KOPT-K1 (cell line): Measurements from ENCODE around the gene SPATA13.

Experiments used
- H3K27ac ChIP-seq: fragments of 200-600 bp; sonication (generic); 2 replicates; pipeline ENCODE4 v1.5.1; 2016; ENCODE audit warnings: antibody characterized with exemption, mild to moderate bottlenecking, low read depth, low read length; ENCODE audit not compliant: poor library complexity, severe bottlenecking
- H3K36me3 ChIP-seq: fragments of 200-600 bp; sonication (generic); 2 replicates; pipeline ENCODE4 v1.5.1; 2017; ENCODE audit warnings: antibody characterized with exemption, mild to moderate bottlenecking, low read length, moderate library complexity; ENCODE audit not compliant: insufficient read depth
- H3K9me3 ChIP-seq: fragments of 200-600 bp; sonication (generic); 2 replicates; pipeline ENCODE4 v1.5.1; 2017; ENCODE audit warnings: antibody characterized with exemption, low read length, mild to moderate bottlenecking; ENCODE audit not compliant: insufficient read depth, poor library complexity, severe bottlenecking

Gene SPATA13

DNA sequence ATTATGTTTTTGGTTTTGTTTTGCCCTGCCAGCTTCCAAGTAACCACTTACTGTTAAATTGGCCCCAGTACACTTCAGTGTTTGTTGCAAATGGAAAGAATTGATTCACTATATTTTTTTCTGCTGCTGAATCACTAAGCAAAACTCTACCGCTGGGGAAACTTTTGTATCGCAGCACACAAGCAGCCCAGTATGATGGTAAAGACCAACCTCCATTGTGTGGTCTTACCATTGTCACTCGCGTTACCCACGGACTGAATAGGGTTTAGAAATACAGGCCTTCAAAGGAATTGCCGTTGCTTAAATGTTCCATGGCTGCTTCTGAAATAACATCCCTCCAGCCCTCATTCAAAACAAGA is 7.9 kb downstream of the SPATA13 start:
- Histone ChIP-seq H3K36me3 (peaks cover 59% of the 10 kb centered on the region), H3K9me3 (no peaks in the 10 kb centered on the region), H3K27ac (no peak overlapping the region)

DNA sequence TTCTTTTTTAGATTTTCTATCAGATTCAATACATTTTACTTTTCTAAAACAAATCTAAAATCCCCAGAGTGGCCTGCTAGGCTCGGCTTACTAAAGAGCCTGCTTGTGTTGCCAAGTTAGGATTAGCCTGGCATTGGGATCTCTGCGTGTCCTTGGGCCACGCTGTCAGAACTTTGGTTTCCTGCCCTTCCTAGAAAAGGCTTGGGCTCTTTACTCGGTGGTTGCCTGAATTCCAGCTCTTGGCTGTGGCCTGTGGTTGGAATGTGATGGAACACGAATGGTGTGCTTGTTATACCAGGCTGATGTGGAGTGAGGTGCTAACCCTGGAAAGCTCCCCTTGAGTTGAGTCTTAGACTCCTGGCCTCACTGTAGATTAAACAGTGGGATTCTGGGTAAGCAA is 8.5 kb downstream of the SPATA13 start:
- no peak overlapping the region for H3K27ac ChIP-seq
- H3K9me3 ChIP-seq, result no peaks in the 10 kb centered on the region
- H3K36me3 ChIP-seq, result peaks cover 59% of the 10 kb centered on the region

DNA sequence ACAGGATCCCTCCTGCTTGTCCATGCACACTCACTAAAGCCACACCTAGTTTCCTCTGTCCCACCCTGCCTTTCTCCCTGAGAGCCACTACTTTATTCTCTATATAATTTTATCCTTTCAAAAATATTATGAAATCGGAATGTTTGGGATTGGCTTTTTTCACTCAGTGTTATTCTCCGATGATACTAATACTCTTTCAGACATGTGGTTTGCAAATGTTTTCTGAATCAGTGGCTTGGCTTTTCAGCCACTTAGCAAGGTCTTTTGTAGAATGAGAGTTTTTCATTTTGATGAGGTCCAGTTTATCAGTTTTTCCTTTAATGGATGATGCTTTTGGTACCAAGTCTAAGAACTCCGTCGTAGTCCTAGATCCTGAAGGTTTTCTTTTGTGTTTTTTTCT is 11.6 kb downstream of the SPATA13 start:
- Histone ChIP-seq H3K27ac (no peak overlapping the region), H3K36me3 (peaks cover 28% of the 10 kb centered on the region), H3K9me3 (no peaks in the 10 kb centered on the region)

DNA sequence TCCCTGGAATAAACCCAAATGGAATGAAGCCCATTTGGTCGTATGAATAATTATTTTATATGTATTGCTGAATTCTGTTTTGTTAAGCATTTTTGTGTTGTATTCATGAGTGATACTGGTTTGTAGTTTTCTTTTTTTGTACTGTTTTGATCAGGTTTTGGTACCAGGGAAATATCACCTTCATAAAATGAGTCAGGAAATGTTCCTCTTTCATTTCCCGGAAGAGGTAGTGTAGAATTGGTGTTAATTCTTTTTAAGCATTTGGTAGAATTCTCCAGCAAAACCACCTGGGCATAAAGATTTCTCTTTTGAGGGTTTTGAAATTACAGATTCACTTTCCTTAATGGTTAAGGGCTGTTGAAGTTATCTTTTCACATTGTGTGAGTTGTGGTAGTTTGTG is 13.3 kb downstream of the SPATA13 start:
- Histone ChIP-seq H3K27ac (no peak overlapping the region), H3K36me3 (peaks cover 14% of the 10 kb centered on the region; the same call in 1 of the 2 replicates), H3K9me3 (no peaks in the 10 kb centered on the region)

DNA sequence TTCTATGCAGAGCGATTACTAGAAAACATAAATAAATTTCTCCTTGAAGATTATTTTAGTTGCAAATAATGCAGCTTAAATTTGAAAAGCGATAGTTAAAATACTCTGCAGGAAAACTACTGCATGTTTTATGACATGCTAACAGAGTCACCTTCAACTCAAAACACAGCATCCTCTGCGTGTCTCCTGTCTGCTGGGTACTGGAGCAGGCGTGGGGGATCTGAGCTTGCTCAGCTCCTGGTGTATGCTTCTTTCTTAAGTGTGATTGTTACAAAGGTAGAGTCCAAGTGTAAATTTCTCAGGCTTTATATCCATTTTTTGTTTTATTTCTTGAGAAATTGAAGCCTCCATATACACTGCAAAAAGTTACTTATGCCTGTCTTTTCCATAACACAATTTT is 15.3 kb downstream of the SPATA13 start:
- no peak overlapping the region for H3K27ac ChIP-seq

DNA sequence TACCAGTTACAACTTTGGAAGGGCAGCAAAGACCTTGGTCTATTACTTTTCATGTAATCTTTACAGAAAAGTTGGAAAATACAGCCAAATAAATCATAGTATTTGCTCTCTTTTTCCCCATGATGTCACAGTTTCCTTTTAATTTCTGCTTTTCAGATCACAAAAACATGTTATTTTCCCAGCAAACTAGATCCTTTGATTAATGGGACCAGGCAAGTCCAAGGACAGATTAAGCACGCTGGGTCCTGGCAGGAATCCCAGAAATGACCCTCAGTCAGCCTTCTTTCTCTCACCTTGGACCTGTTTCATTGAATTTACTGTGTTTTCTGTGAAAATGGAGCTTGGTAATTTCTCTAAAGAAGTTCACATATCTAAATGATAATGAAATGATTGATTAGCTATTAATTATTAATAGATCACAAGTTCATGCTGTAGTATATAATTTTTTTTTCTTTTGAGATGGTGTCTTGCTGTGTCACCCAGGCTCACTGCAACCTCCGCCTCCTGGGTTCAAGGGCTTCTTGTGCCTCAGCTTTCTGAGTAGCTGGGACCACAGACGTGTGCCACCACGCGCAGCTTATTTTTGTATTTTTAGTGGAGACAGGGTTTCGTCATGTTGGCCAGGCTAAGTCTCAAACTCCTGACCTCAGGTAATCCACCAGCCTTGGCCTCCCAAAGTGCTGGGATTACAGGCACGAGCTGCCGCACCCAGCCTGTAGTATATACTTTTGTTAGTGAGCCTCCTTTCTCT is 16.0 kb downstream of the SPATA13 start:
- H3K9me3 ChIP-seq, result peaks cover 1% of the 10 kb centered on the region
- H3K36me3 ChIP-seq, result no peaks in the 10 kb centered on the region
- H3K27ac ChIP-seq, result no peak overlapping the region

More for the DNA sequence above, 15.3 kb downstream of the SPATA13 start:
- Histone ChIP-seq H3K36me3 (peaks cover 7% of the 10 kb centered on the region; the same call in 1 of the 2 replicates), H3K9me3 (no peaks in the 10 kb centered on the region)

DNA sequence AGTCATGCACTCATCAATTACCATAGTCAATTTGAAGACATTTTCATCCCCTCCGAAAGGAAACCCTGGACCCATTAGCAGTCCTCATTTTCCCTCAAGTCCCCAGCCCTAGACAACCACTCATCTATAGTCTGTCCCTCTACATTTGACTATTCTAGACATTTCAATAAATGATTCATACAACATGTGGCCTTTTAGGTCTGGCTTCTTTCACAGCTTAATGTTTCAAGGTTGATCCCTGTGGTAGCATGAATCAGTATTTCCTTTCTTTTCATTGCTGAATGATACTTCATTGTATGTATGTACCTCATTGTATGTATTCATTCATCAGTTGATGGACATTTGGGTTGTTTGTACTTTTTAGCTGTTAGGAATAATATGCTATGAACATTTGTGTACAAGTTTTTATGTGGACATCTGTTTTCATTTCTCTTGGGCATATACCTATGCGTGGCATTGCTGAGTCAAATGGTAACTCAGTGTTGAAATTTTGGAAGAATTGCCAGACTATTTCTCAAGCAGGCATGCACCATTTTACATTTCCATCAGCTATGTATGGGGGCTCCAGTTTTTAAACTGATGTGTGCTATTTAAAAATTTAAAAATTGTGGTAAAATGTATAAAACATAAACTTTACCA is 18.4 kb downstream of the SPATA13 start:
- H3K9me3 ChIP-seq, result peaks cover 10% of the 10 kb centered on the region
- no peaks in the 10 kb centered on the region for H3K36me3 ChIP-seq
- no peak overlapping the region for H3K27ac ChIP-seq

DNA sequence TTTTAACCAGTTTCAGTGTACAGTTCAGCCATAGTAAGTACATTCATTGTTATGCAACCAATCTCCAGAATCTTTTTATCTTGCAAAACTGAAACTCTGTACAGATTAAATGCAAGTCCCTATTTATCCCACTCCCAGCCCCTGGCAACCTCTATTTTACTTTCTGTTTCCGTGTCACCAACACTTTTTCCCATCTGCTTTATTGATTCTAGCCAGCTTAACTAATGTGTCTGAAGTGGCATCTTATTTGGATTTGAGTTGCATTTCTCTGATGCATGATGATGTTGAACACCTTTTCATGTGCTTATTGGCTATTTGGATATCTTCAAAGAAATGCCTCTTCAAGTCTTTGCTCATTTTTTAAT is 18.9 kb downstream of the SPATA13 start:
- Histone ChIP-seq H3K27ac (no peak overlapping the region), H3K36me3 (no peaks in the 10 kb centered on the region), H3K9me3 (peaks cover 10% of the 10 kb centered on the region)

DNA sequence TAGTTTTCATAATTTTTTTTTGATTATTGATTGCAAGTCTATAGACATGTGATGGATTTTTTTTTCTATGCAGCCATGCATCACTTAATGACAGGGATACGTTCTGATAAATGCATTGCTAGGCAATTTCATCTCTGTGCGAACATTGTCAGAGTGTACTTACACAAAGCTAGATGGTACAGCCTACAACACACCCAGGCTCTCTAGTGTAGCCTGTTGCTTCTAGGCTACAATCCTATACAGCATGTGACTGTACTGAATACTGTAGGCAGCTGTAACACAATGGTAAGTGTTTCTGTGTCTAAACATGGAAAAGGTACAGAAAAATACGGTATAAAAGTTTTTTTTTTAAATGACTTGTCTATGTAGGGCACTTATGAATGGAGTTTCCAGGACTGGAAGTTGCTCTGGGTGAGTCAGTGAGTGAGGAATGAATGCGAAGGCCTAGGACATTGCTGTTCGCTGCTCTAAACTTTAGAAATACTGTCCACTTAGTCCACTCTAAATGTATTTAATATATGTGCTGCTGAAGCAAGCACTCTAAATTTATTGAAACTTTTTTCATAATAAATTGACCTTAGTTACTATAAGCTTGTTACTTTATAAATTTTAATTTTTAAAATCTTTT is 20.3 kb downstream of the SPATA13 start:
- H3K36me3 ChIP-seq, result no peaks in the 10 kb centered on the region
- H3K9me3 ChIP-seq, result peaks cover 10% of the 10 kb centered on the region
- H3K27ac ChIP-seq, result no peak overlapping the region

DNA sequence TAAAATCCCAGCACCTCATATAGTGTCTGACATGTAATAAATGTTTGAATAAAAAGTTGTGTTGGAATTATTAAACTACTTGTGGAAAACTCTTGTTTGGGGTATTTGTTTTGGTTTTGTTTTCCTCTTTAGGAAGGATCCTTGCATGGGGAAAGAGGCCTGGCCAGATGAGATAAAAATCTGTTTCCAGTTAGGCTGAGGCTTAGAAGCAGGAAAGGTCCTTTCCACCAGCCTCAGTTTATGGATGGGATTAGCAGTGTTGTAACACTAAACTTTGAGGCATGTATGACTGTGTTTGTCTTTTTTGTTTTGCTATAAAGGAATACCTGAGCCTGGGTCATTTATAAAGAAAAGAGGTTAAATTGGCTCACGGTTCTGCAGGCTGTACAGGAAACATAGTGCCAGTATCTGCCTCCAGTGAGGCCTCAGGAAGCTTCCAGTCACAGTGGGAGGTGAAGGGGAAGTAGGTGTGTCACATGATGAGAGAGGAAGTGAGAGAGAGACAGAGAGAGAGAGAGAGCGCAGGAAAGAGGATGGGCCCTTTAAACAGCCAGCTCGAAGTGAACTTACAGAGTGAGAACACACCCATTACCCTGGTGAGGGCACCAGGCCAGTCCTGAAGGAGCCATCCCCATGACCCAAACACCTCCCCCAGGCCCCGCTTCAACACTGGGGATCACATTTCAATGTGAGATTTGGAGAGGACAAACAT is 21.6 kb downstream of the SPATA13 start:
- Histone ChIP-seq H3K9me3 (peaks cover 10% of the 10 kb centered on the region), H3K36me3 (no peaks in the 10 kb centered on the region), H3K27ac (no peak overlapping the region)

DNA sequence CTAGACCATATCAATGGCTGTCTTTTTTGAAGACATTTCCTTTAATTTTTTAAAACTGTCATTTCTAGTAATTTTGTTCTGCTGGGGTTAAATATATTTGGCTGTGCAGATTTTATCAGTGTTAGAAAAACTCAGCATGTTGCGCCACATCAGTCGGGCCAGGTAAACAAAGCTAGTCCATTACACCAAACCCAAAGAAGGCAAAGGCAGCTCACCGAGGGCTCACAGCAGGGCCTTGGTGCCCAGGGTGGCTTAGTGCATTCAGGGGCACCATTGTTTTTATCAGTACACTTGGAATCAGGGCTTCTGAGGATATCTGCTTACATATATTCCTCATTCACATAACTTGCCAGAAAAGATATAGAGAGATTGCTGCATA is 22.2 kb downstream of the SPATA13 start:
- Histone ChIP-seq H3K9me3 (peaks cover 10% of the 10 kb centered on the region), H3K36me3 (no peaks in the 10 kb centered on the region), H3K27ac (no peak overlapping the region)

DNA sequence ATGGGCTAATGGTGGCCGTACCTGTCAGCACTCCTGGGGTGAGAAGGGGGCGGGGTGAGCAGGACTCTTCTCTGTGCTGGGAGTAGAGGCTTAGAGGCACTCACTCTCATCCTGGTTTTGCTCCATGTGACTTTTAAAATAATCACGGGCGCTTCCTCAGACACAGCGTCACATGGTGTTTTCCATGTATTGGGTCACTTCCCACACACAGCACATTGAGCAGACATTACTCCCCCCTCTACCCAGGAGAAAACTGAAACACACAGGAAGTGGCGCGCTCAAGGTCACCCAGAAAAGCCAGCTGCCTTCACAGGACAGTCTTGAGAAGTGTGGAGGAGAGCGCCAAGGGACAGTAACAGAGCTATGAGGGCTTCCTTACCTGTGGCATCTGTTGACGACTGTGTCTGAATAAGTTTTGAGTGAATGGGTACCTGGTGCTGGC is 23.2 kb downstream of the SPATA13 start:
- no peak overlapping the region for H3K27ac ChIP-seq
- H3K9me3 ChIP-seq, result peaks cover 13% of the 10 kb centered on the region
- H3K36me3 ChIP-seq, result no peaks in the 10 kb centered on the region

DNA sequence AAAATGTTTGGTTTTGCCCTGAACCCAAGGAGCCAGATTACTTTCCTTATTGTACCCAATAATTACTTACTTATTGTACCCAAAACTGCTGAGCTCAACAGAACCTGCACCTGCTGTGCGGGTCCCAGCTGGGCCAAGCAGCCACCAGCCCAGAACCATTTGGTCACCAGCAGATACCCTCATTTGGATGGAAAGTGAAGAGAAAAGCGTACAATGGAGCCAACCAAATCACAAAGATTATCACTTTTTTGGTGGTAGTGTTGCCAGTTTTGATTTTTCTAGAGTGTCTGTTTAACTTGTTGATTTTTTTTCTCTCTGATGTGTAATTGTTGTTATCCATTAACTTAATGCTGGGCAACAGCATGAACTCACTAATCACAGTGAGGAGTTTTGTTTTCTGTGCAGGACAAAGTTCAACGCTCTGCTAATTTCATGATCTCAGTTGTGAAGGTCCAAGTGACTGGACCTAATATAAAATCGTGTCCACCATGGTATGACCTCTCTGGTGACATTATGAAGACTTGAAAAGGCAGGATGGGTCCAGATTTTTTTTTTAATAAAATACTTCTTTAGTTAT is 23.8 kb downstream of the SPATA13 start:
- Histone ChIP-seq H3K27ac (no peak overlapping the region), H3K9me3 (peaks cover 17% of the 10 kb centered on the region), H3K36me3 (no peaks in the 10 kb centered on the region)

DNA sequence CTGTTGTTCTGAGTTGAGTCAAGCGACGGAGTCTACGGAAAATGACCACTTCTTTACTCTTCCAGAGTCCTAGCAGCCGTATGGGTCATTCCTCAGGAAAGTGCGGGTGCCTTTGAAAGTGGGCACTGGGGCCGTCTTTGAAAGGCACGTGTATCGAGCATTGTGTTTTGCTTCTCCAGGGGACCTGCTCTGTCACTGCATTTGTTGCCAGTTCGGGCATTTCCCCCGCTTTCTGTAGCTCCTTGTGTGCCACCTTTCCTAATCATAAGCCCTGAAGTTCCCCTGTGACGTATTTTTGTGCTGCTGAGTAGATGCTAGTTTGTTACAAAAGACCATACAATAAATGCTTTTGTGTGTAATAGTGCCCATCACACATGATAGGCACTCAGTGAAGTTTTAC is 24.4 kb downstream of the SPATA13 start:
- peaks cover 17% of the 10 kb centered on the region for H3K9me3 ChIP-seq
- no peak overlapping the region for H3K27ac ChIP-seq
- no peaks in the 10 kb centered on the region for H3K36me3 ChIP-seq
